KG1 (cell line): ENCODE measurements around the gene GRIK1.

Experiments
- DNase-seq: peaks from one replicate; lab custom pipeline; 2025; lab: John Stamatoyannopoulos, UW

GRIK1 gene

DNA sequence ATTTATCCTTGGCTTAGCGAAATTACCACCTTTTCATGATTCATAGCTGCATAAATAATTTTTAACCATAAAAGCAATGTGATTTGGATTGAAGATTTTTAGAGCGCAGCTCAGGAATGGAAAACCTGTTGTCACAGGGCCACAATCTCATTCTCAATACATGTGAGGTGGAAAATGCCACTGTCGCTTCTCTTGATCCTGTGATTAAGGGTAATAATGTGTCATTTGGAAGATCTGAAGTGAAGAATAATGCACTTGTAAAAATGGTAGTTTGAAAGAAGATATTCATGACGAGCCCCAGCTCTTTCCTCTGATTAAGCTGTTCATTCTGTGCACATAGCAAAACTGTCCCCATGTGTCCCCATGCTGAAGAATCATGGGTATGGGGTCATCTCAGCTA, 410.7 kb downstream of the GRIK1 start:
- no peak for DNase-seq

DNA sequence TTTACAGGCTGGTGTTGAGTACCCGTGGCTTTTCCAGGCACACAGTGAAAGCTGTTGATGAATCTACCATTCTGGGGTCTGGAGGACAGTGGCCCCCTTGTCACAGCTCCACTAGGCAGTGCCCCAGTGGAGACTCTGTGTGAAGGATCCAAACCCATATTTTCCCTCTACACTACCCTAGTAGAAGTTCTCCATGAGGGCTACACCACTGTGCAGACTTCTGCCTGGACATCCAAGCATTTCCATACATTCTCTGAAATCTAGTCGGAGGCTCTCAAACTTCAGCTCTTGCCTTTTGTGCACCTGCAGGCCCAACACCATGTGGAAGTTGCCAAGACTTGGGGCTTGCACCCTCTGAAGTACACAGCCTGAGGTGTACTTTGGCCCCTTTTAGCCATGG, 413.3 kb downstream of the GRIK1 start:
- DNase-seq: no peak

DNA sequence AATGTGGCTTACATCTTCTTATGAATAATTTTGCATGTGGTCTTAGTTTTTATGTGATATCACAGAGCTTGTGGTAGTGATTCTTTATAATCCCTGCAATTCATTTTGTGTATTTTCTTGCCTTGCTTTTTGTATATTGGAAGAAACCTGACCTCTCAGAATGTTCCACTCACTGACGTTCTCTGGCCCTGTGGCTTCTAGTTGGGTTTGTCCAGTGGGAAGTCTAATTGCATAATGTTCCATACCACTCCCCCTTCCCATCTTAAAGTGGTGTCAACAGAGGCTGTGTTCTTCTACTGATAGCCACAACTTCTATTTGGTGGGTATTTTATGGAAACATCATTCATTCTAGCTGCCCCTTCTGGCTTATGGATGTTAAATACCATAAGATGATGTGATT, 415.7 kb downstream of the GRIK1 start:
- no peak for DNase-seq

GRCh38 chr21:29523646-29524045, 416.1 kb downstream of the GRIK1 start:
- no peak for DNase-seq

DNA sequence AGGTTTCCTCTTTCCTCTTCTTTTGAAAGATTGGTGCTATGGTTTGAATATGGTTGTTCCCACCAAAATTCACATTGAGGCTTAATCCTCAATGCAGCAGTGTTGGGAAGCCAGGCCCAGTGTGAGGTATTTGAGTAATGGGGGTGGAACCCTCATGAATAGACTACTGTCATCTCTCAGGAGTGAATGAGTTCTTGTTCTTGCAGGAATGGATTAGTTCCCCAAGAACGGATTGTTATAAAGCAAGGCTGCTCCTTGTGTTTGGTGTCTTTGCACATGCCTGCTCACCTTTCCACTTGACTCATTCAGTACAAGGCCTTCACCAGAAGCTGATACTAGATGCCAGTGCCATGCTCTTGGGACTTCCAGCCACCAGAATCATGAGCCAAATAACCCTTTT, 417.9 kb downstream of the GRIK1 start:
- DNase-seq: no peak

DNA sequence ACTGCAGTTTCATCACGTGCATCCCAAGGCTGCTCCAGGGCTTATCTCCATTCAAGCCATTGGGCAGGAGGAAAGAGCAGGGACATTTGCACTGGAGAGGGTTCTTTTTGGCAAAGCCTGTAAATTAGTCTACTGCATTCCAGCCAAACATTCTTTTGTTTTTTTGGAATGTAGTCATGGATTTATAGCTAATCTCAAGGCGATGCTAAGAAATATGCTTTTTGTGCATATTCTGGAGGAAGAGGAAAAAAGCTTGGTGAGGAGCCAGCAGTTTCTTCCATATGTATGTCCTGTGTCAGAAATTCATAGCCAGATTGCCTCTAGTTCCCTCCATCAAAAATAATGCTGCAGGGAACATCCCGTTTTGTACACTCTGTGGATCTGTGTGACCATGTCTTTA, 419.6 kb downstream of the GRIK1 start:
- DNase-seq: no peak

GRCh38 chr21:29514652-29515247, 425.0 kb downstream of the GRIK1 start:
- DNase-seq: no peak

GRCh38 chr21:29513535-29513934, 426.3 kb downstream of the GRIK1 start:
- DNase-seq: no peak

DNA sequence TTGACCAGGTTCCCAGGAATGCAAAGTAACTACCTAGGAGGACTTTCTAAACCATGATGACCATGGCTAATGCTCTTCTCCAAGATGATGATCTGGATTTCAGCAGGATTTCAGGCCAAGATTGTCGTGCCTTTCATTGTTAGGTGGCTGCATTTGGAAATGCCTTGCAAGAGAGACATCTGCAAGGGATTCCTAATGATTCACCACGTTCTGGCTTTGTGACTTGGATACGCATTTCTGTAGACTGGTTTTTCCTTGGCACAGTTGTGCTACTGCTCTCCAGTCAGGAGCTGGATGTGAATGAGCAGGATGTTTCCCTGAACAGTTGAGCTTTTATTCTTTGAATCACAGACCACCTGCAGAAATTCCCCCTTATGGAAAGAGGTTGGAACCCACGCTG, 428.7 kb downstream of the GRIK1 start:
- no peak for DNase-seq

DNA sequence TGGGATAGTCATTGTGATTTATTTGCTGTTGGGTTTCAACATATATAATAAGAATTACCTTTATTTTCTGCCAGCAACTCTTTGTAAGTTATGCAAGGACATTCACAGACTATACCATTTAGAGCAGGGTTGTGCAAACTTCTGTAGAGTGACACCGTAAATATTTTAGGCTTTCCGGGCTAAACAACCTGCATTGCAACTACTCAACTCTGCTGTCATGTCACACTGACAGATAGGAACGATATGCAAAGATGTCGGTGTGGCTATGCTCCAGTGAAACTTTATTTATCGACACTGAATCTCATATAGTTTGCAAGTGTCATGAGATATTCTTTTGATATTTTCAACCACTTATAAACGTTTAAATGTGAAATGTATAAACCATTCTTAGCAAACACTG, 430.7 kb downstream of the GRIK1 start:
- DNase-seq: no peak

GRCh38 chr21:29508301-29508700, 431.5 kb downstream of the GRIK1 start:
- DNase-seq: no peak

DNA sequence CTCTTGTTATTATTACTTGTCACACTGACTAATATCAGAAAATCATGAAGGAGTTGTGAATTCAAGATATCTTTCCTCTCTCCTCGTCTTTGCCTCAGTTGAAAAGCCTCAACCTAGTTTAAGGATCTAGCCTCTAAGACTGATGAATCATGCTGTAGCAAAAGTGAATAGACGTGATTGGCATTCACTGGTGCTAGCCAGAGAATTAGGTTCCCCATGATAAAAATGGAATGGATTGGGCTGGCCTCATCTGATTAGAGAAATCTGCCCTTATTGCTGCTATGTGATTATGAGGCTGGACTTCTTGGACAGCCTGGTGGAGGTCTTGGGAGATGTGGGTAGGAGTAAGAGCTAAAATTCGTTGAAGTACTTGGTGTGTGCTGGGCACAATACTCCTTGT, 432.8 kb downstream of the GRIK1 start:
- no peak for DNase-seq

GRCh38 chr21:29506214-29506613, 433.6 kb downstream of the GRIK1 start:
- no peak for DNase-seq

DNA sequence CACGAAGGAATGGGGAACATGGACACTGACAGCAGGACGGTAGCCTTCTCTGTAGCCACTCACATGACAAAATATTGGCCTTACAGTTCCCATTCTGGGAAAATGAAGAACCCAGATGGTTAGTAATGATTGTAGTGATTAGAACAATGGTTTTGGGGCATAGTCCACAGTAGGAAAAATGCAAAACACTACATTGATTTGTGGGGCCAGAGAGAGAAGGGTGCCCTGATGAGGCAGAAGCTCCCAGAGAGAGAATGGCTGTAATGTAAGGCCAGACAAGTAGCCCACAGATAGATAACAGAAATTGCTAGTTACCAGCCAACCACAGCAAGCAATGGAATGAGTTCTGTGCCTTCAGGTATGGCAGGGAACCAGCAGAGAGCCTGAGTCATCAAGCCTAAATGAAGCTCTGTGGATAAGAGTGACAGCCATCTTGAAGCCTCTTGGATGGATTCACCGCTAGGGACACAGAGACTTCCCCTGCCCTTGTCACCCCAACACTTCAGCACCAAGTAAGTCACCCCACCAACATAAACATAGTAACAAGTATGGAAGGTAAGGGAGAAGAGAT, 435.0 kb downstream of the GRIK1 start:
- no peak for DNase-seq

- no peak for DNase-seq
Observed at GRCh38 chr21:29501451-29501850, 438.3 kb downstream of the GRIK1 start.

DNA sequence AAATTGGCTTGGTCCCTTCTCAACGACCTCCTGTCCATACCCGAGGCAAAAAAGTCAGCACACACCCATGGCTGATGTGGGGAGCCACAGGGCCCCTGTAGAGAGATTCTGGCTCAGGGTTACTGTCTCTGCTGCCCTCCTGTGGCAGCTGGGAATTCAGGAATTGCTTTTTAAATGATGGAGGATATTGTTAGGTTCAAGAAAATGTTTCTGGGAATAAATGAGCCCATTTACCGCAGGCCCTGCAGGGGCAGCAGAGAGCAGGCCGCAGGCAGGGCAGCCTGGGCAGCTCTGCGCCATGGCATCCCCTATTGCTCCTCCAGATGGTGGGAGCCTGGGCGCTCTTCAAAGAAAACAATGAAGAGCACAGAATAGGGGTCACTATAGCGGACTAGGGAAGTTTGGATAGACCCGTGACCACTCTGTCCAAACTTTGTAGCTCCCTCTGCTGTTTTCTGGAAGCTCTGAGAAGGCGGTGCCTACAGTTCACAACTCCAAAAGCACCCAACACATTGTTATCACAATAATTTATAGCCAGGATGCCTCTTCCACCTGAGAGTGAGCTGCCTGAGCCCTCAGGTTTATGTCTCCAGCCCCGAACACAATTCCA, 440.0 kb downstream of the GRIK1 start:
- DNase-seq: no peak

DNA sequence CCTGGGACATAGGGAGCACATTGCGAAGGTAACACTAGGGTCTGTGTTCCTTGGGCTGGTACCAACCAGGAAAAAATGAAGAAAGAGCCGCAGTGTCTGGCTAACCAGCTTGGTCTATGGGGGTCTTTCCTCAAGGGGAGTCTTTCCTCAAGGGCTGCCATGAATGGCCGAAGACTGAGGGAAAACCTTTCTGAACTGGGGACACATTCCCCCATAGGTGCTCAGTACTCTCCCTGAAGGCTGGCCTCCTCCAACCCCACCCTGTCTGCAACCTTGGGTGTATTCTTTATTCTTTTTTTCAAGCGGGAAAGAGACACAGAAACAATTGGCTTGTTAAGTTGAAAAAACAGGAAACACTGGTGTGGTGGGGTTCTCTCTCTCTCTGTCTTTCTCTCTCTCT, 440.6 kb downstream of the GRIK1 start:
- no peak for DNase-seq

DNA sequence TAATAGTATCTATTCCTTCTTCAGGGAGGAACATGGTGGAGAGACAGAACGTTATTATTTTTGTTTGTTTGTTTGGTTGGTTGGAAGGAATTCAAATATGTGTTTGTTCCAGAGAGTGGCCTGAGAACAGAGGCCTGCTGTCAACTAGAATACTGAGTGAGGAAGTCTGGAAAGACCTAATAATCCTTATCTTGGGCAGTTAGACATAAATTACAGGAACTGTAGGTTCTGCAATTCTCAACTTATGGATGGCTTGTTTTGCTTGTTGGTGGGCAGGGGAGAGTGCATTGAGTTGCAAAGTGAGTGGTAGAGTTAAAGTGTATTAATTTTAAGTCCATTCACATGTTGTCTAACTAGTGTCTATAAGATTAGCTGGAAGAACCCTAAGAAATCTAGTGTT, 443.5 kb downstream of the GRIK1 start:
- no peak for DNase-seq

DNA sequence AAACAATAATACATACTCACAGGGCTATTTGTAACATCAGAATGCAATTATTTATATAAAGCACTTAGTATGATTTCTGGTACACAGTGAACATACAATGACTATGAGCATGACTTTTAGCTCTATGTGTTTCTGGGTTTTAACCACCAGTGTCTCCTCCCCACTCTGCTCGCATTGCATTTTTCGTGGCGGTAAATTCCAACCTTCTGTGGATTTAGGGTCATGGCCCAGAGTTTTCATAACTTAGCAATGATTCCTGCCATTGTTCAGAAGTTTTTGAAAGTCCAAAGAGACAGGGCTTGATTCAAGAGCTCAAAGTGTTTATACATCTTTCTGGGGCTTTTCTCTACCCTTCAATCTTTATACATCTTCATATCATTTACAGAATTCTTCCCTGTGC, 449.8 kb downstream of the GRIK1 start:
- no peak for DNase-seq

DNA sequence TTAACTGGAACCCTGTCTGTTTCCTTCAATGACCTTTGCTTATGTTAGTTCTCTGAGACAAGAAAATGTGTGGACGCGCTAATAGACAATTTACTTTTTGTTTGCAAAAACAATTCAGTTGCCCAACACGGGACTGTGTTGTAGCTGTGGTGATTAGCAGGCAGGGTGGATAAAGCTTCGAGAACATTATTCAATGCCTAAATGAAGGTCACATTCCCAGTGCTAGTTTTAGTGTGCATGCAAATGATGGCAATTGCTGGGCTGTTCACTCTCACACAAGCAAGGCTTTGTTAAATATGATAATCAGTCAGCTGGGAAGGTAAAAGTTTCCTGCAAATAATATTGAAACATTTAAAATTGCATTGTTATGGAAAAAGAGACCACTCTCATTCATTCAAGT, 452.6 kb downstream of the GRIK1 start:
- DNase-seq: no peak
